Nucleus accumbens (tissue), 56 donors: Measurements from ENCODE around the gene RBM12.

Experiments
- DNase-seq, 56 donors: peaks; one replicate each; lab custom pipeline; 2025; lab: John Stamatoyannopoulos, UW

The RBM12 gene

GRCh38 chr20:35603695-35604448, 60.8 kb downstream of the RBM12 start:
- DNase-seq, result no peak

GRCh38 chr20:35602851-35603495, 61.7 kb downstream of the RBM12 start:
- DNase-seq, result no peak

- no peak for DNase-seq
Observed at GRCh38 chr20:35601990-35602389, 62.7 kb downstream of the RBM12 start.

GRCh38 chr20:35600993-35601973, 63.4 kb downstream of the RBM12 start:
- peak in 33 of 56 donors; percentile 5 to 70 (median 29) for DNase-seq

- DNase-seq, result no peak
Observed at GRCh38 chr20:35600176-35600992, 64.3 kb downstream of the RBM12 start.

- no peak for DNase-seq
Observed at GRCh38 chr20:35599776-35600120, 65.0 kb downstream of the RBM12 start.
